Brain microvascular endothelial cell (primary cell): ENCODE data around the gene FAM124B.

Experiments
- DNase-seq: peaks from one replicate; pipeline ENCODE4 v3.0.0-alpha.2; 2020
- H3K27ac ChIP-seq: fragments of 250-450 bp; sonication (Bioruptor Pico); 2 replicates; pipeline ENCODE4 v1.5.1; 2020; ENCODE audit warnings: mild to moderate bottlenecking, moderate library complexity
- H3K27me3 ChIP-seq: fragments of 250-450 bp; sonication (Bioruptor Pico); replicated peaks from 2 replicates; pipeline ENCODE4 v1.5.1; 2020; ENCODE audit warnings: mild to moderate bottlenecking
- H3K36me3 ChIP-seq: fragments of 250-450 bp; sonication (Bioruptor Pico); replicated peaks from 2 replicates; pipeline ENCODE4 v1.5.1; 2020; ENCODE audit warnings: mild to moderate bottlenecking
- H3K4me3 ChIP-seq: 2 replicates; pipeline ENCODE4 v1.5.1; 2011; ENCODE audit warnings: low read depth, mild to moderate bottlenecking, control low read depth, low read length, moderate library complexity
- in situ Hi-C: cut with HindIII; loops from 2 replicates; pipeline ENCODE4 v1.10.0; 2017; ENCODE audit warnings: low sequenced_read_pairs, low pct_ligation_motif_present
- TF ChIP-seq, protein P1 (sequence below): IDR thresholded peaks from 2 replicates; pipeline ENCODE4 v1.5.1; 2011; ENCODE audit warnings: low read depth, mild to moderate bottlenecking, moderate library complexity, low read length, control low read depth, inconsistent platforms; ENCODE audit errors: missing control alignments

FAM124B gene

DNA sequence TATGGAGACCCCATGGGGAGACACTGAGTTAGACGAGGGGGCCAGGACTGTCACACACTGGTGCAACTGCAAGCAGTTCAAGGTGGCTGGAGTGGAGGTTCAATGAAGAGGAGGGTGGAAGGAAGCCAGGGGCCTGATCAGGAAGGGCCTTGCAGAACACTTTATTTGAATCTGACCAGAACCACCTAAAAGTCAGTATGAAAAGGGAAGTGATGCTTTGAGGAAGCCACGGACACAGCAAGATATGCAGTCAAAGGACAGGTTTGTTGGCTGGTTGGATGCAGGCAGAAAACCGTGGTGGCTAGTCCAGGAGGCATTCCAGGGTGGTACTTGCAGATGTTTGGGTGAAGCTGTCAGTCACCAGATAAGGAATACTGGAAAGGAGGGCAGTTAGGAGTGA is 3.5 kb upstream of the FAM124B start:
- H3K27me3 ChIP-seq, result no peaks in the 10 kb centered on the region

DNA sequence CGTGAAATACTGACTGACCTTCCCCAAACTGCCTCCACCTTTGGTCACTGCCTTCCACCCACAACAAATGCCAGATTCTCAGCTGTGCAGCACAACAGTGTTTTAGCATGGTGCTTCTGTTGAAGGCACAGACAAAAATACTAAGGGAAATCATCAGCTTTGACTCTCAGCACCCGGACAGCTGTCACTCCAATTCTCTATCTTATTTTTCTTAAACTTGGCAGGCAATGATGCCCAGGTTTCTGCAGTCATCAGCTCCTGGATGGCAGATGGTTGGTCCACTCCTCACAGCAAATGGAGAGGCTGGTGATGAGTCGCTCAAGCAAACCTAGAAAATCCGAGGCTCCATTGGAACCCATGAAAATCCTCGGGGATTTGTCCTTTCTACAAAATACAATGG is 2.9 kb upstream of the FAM124B start:
- no peaks in the 10 kb centered on the region for H3K36me3 ChIP-seq
- no peak overlapping the region for H3K4me3 ChIP-seq
- no peaks in the 10 kb centered on the region for H3K27me3 ChIP-seq
- in situ Hi-C loops, result no loop called here
- DNase-seq, result no peak
- H3K27ac ChIP-seq, result no peak overlapping the region
- TF ChIP-seq, protein P1, sequence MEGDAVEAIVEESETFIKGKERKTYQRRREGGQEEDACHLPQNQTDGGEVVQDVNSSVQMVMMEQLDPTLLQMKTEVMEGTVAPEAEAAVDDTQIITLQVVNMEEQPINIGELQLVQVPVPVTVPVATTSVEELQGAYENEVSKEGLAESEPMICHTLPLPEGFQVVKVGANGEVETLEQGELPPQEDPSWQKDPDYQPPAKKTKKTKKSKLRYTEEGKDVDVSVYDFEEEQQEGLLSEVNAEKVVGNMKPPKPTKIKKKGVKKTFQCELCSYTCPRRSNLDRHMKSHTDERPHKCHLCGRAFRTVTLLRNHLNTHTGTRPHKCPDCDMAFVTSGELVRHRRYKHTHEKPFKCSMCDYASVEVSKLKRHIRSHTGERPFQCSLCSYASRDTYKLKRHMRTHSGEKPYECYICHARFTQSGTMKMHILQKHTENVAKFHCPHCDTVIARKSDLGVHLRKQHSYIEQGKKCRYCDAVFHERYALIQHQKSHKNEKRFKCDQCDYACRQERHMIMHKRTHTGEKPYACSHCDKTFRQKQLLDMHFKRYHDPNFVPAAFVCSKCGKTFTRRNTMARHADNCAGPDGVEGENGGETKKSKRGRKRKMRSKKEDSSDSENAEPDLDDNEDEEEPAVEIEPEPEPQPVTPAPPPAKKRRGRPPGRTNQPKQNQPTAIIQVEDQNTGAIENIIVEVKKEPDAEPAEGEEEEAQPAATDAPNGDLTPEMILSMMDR, result no peak

More for the DNA sequence above, 3.5 kb upstream of the FAM124B start:
- no peak overlapping the region for H3K27ac ChIP-seq
- H3K4me3 ChIP-seq, result no peak overlapping the region
- no peaks in the 10 kb centered on the region for H3K36me3 ChIP-seq
- in situ Hi-C loops, result no loop called here
- TF ChIP-seq, protein P1, result no peak
- DNase-seq, result no peak

DNA sequence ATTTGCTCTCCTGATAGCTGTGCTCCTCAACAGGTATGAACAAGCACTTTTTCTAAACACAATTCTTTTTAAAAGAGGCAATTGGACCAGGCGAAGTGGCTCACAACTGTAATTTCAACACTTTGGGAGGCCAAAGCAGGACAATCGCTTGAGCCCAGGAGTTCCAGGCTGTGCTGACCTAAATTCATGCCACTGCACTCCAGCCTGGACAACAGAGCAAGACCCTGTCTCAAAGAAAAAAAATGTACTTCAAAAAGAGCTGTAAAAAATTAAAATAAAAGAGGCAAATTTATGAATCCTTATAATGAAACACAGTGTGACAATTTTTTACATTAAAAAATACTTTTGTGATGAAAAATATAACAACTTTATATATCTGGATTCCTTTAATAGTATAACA is 1.8 kb upstream of the FAM124B start:
- H3K27ac ChIP-seq, result no peak overlapping the region
- H3K27me3 ChIP-seq, result no peaks in the 10 kb centered on the region
- in situ Hi-C loops, result no loop called here
- TF ChIP-seq, protein P1, result no peak
- no peak for DNase-seq
- H3K4me3 ChIP-seq, result no peak overlapping the region
- no peaks in the 10 kb centered on the region for H3K36me3 ChIP-seq

DNA sequence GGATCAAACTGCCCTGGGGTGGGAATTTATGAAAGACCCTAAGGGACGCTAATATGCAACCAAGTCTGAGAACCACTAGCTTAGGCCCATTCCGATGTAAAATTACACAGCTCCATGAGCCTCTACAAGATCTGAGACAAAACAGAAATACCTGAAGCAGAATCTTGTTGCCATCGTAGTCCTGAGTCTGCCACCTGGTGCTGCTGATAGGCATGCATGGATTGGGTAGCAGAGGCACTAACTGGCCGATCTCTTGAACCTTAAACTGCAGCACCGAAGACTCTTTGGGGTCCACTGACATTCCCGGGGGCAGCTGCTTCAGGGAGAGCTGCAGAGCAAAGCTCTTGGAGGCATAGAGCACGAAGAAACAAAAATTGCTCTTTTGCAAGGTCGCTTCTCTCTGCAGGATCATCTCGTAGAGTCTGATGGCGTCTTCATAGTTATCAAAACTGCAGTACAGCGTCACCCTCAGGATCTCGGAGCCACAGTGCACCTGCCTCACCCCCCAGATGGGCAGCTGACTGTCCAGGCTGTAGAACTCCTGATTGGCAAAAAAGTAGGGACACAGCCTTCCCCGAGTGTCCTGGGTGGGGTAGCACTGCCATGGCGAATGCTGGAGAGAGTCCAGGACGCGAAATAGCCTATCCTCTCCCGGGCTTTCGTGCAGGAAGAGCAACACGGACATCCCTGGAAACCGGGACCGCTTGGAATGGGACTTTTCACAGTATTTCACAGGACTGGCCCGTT is 848 bp downstream of the FAM124B start:
- Histone ChIP-seq H3K27me3 (no peaks in the 10 kb centered on the region), H3K27ac (no peak overlapping the region), H3K36me3 (no peaks in the 10 kb centered on the region), H3K4me3 (no peak overlapping the region)
- TF ChIP-seq, protein P1, result no peak
- in situ Hi-C loops, result no loop called here
- no peak for DNase-seq

DNA sequence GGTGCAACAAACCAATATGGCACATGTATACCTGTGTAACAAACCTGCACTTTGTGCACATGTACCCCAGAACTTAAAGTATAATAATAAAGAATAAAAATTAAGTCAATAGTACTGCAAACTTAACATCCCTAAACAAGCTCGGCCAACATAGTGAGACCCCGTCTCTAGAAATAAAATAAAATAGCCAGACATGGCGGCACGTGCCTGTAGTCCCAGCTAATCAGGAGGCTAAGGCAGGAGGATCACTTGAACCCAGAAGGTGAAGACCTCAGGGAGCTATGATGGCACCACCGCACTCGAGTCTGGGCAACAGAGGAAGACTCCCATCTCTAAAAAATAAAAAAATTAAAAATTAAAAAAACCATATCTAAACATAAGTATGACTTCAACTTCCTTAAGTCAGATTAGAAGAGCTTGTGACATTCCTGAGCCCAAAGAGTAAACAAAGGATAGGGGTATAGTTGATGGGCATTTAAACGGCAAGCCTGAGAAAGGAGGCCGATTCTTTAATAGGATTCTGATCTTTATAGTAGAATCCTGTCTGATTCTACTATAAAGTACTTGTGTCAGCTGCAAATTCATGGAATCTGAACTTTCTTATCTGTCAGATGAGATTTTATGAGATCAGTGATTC is 1.6 kb downstream of the FAM124B start:
- Histone ChIP-seq H3K27me3 (no peaks in the 10 kb centered on the region), H3K36me3 (no peaks in the 10 kb centered on the region), H3K27ac (no peak overlapping the region), H3K4me3 (no peak overlapping the region)
- TF ChIP-seq, protein P1, result no peak
- DNase-seq, result no peak
- in situ Hi-C loops, result no loop called here
